Measurements from ENCODE around the gene SUSD2.

SUSD2 gene

DNA sequence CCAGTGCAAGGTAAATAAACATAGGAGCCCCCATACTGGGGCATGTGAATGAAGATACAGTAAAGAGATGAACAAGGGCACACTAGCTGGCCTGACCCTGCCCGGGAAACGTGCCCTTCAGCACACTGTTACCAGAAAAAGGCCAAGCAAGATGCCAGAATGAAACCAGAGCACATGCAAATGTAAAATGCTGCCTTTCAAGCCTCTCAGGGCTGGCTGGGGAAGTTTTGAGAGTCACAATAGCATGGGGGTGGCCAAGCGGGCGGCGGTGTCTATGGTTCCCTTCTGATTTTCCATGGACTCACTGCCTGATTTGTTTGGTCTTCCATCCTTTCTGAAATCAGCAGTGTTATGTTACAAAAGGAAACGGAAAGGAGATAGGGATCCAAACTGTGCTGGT, 18.9 kb upstream of the SUSD2 start:
- TF ChIP-seq EZH2phosphoT487 (IDR thresholded peaks at IDR 0.05; ENCODE audit: borderline replicate concordance, low read length): no peak
- TF ChIP-seq, protein P1, sequence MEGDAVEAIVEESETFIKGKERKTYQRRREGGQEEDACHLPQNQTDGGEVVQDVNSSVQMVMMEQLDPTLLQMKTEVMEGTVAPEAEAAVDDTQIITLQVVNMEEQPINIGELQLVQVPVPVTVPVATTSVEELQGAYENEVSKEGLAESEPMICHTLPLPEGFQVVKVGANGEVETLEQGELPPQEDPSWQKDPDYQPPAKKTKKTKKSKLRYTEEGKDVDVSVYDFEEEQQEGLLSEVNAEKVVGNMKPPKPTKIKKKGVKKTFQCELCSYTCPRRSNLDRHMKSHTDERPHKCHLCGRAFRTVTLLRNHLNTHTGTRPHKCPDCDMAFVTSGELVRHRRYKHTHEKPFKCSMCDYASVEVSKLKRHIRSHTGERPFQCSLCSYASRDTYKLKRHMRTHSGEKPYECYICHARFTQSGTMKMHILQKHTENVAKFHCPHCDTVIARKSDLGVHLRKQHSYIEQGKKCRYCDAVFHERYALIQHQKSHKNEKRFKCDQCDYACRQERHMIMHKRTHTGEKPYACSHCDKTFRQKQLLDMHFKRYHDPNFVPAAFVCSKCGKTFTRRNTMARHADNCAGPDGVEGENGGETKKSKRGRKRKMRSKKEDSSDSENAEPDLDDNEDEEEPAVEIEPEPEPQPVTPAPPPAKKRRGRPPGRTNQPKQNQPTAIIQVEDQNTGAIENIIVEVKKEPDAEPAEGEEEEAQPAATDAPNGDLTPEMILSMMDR (IDR thresholded peaks at IDR 0.05; ENCODE audit: low read depth, low read length, poor library complexity, severe bottlenecking): no peak
- no peaks in the 10 kb centered on the region for H3K9me3 ChIP-seq (ENCODE audit: control insufficient read depth, insufficient read depth, low read length)
- H3K4me2 ChIP-seq (ENCODE audit: low read length): no peak overlapping the region
- H3K27me3 ChIP-seq (ENCODE audit: control insufficient read depth, low read length): no peaks in the 10 kb centered on the region
- H3K79me2 ChIP-seq (ENCODE audit: control insufficient read depth, low read length): no peaks in the 10 kb centered on the region
- H3K36me3 ChIP-seq (ENCODE audit: control insufficient read depth, low read length): peaks cover 14% of the 10 kb centered on the region
- no peaks in the 10 kb centered on the region for H3F3A ChIP-seq (ENCODE audit: control insufficient read depth, insufficient read depth)
- no peak overlapping the region for H3K4me3 ChIP-seq (ENCODE audit: low read length)
- H3K27ac ChIP-seq (ENCODE audit: low read depth, low read length): no peak overlapping the region
- no peaks in the 10 kb centered on the region for H3K9me2 ChIP-seq (replicated peaks; ENCODE audit: control insufficient read depth, low read length)
- H4K20me1 ChIP-seq (ENCODE audit: control insufficient read depth, insufficient read depth, low read depth, low read length): no peaks in the 10 kb centered on the region
- H3K4me1 ChIP-seq (ENCODE audit: control insufficient read depth, low read length): peaks cover 8% of the 10 kb centered on the region

DNA sequence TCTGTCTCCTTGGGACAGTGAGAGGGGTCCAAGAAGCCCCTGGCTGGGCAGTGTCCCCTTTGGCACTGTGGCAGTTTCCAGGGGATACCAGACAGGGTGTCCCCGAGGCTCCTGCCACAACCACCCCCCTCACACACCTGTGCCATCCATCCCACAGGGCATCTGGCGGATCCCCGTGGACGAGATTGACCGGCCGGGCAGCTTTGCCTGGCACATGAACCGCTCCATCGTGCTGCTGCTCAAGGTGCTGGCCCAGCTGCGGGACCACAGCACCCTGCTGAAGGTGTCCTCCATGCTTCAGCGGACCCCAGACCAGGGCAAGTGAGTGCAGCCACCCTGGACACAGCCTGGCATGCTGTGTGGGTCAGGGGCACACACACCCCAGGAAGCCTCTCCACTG, 17.0 kb upstream of the SUSD2 start:
- no peaks in the 10 kb centered on the region for H3K9me3 ChIP-seq (ENCODE audit: control insufficient read depth, insufficient read depth, low read length)
- no peaks in the 10 kb centered on the region for H3F3A ChIP-seq (ENCODE audit: control insufficient read depth, insufficient read depth)
- no peak overlapping the region for H3K4me3 ChIP-seq (ENCODE audit: low read length)
- no peak for TF ChIP-seq EZH2phosphoT487 (IDR thresholded peaks at IDR 0.05; ENCODE audit: borderline replicate concordance, low read length)
- TF ChIP-seq, protein P1 (IDR thresholded peaks at IDR 0.05; ENCODE audit: low read depth, low read length, poor library complexity, severe bottlenecking): no peak
- H3K27me3 ChIP-seq (ENCODE audit: control insufficient read depth, low read length): no peaks in the 10 kb centered on the region
- no peaks in the 10 kb centered on the region for H3K9me2 ChIP-seq (replicated peaks; ENCODE audit: control insufficient read depth, low read length)
- H4K20me1 ChIP-seq (ENCODE audit: control insufficient read depth, insufficient read depth, low read depth, low read length): no peaks in the 10 kb centered on the region
- no peak overlapping the region for H3K4me2 ChIP-seq (ENCODE audit: low read length)
- H3K27ac ChIP-seq (ENCODE audit: low read depth, low read length): no peak overlapping the region
- no peaks in the 10 kb centered on the region for H3K4me1 ChIP-seq (ENCODE audit: control insufficient read depth, low read length)
- H3K79me2 ChIP-seq (ENCODE audit: control insufficient read depth, low read length): no peaks in the 10 kb centered on the region
- peaks cover 8% of the 10 kb centered on the region; the same call in 1 of the 2 replicates for H3K36me3 ChIP-seq (ENCODE audit: control insufficient read depth, low read length)

DNA sequence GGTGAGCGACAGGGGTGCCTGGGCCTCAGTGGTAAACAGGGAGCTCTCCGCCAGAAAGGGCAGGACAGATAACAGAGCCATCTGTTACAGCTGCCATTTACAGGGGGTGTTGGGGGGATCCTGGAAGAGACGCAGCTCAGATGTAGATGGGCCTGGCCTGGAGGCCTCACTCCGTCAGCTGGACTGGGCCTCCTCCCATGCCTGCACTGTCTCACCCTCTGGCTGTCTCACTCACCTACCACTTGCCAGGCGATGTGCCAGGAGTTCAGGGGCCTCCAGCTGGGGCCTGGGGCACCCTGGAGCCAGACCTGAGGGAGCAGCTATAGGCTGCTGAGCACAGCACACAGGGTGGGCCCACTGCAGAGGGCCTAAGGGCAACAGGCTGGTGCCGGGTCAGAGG, 16.3 kb upstream of the SUSD2 start:
- Histone ChIP-seq H4K20me1 (ENCODE audit: control insufficient read depth, insufficient read depth, low read depth, low read length) (no peaks in the 10 kb centered on the region), H3K36me3 (ENCODE audit: control insufficient read depth, low read length) (peaks cover 8% of the 10 kb centered on the region; the same call in 1 of the 2 replicates)

More for the DNA sequence above, 16.3 kb upstream of the SUSD2 start:
- Histone ChIP-seq H3K27me3 (ENCODE audit: control insufficient read depth, low read length) (no peaks in the 10 kb centered on the region), H3K4me2 (ENCODE audit: low read length) (no peak overlapping the region), H3K9me3 (ENCODE audit: control insufficient read depth, insufficient read depth, low read length) (no peaks in the 10 kb centered on the region), H3K79me2 (ENCODE audit: control insufficient read depth, low read length) (no peaks in the 10 kb centered on the region), H3F3A (ENCODE audit: control insufficient read depth, insufficient read depth) (no peaks in the 10 kb centered on the region), H3K9me2 (replicated peaks; ENCODE audit: control insufficient read depth, low read length) (no peaks in the 10 kb centered on the region), H3K27ac (ENCODE audit: low read depth, low read length) (no peak overlapping the region), H3K4me3 (ENCODE audit: low read length) (no peak overlapping the region), H3K4me1 (ENCODE audit: control insufficient read depth, low read length) (no peaks in the 10 kb centered on the region)
- TF ChIP-seq, protein P1 (IDR thresholded peaks at IDR 0.05; ENCODE audit: low read depth, low read length, poor library complexity, severe bottlenecking): no peak
- no peak for TF ChIP-seq EZH2phosphoT487 (IDR thresholded peaks at IDR 0.05; ENCODE audit: borderline replicate concordance, low read length)
